Measurements from ENCODE around the gene RPTOR.

Gene RPTOR

GRCh38 chr17:80639658-80640057 lies 95.0 kb downstream of the RPTOR start:
- DNase-seq = no peak
- Mint-ChIP-seq H3K4me3 (no peak overlapping the region), H3K36me3 (ENCODE audit: low read depth) (peaks cover 31% of the 10 kb centered on the region), H3K27me3 (no peaks in the 10 kb centered on the region), H3K9me3 (no peaks in the 10 kb centered on the region), H3K27ac (peak overlapping the region; percentile 53), H3K4me1 (ENCODE audit: low read depth) (peaks cover 36% of the 10 kb centered on the region)

GRCh38 chr17:80640366-80641084 lies 95.9 kb downstream of the RPTOR start:
- Mint-ChIP-seq H3K27me3 (no peaks in the 10 kb centered on the region), H3K4me3 (no peak overlapping the region), H3K27ac (no peak overlapping the region), H3K4me1 (ENCODE audit: low read depth) (peaks cover 44% of the 10 kb centered on the region), H3K36me3 (ENCODE audit: low read depth) (peaks cover 38% of the 10 kb centered on the region), H3K9me3 (no peaks in the 10 kb centered on the region)
- no peak for DNase-seq

GRCh38 chr17:80643326-80644099 lies 98.9 kb downstream of the RPTOR start:
- Mint-ChIP-seq H3K27ac (no peak overlapping the region), H3K36me3 (ENCODE audit: low read depth) (peaks cover 50% of the 10 kb centered on the region), H3K4me1 (ENCODE audit: low read depth) (peaks cover 61% of the 10 kb centered on the region), H3K4me3 (no peak overlapping the region), H3K9me3 (no peaks in the 10 kb centered on the region), H3K27me3 (no peaks in the 10 kb centered on the region)
- DNase-seq = no peak

- Mint-ChIP-seq H3K27ac (no peak overlapping the region), H3K4me3 (no peak overlapping the region), H3K4me1 (ENCODE audit: low read depth) (peaks cover 68% of the 10 kb centered on the region), H3K27me3 (no peaks in the 10 kb centered on the region), H3K9me3 (peaks cover 4% of the 10 kb centered on the region), H3K36me3 (ENCODE audit: low read depth) (peaks cover 60% of the 10 kb centered on the region)
- no peak for DNase-seq
Measured at GRCh38 chr17:80644536-80644935, 99.9 kb downstream of the RPTOR start.

- peaks cover 67% of the 10 kb centered on the region for H3K36me3 Mint-ChIP-seq (ENCODE audit: low read depth)
- no peak for DNase-seq
- no peaks in the 10 kb centered on the region for H3K27me3 Mint-ChIP-seq
- H3K4me1 Mint-ChIP-seq (ENCODE audit: low read depth) = peaks cover 72% of the 10 kb centered on the region
- no peak overlapping the region for H3K27ac Mint-ChIP-seq
- peaks cover 7% of the 10 kb centered on the region for H3K9me3 Mint-ChIP-seq
- no peak overlapping the region for H3K4me3 Mint-ChIP-seq
Measured at GRCh38 chr17:80645706-80646325, 101.2 kb downstream of the RPTOR start.

- no peak overlapping the region for H3K27ac Mint-ChIP-seq
- no peak for DNase-seq
Measured at GRCh38 chr17:80646328-80646727, 101.7 kb downstream of the RPTOR start.

GRCh38 chr17:80647746-80648145 lies 103.1 kb downstream of the RPTOR start:
- DNase-seq = no peak
- Mint-ChIP-seq H3K27me3 (no peaks in the 10 kb centered on the region), H3K4me1 (ENCODE audit: low read depth) (peaks cover 75% of the 10 kb centered on the region), H3K27ac (peak overlapping the region; percentile 95), H3K36me3 (ENCODE audit: low read depth) (peaks cover 76% of the 10 kb centered on the region), H3K4me3 (no peak overlapping the region), H3K9me3 (peaks cover 7% of the 10 kb centered on the region)

More at GRCh38 chr17:80646328-80646727, 101.7 kb downstream of the RPTOR start:
- Mint-ChIP-seq H3K4me1 (ENCODE audit: low read depth) (peaks cover 74% of the 10 kb centered on the region), H3K4me3 (no peak overlapping the region), H3K36me3 (ENCODE audit: low read depth) (peaks cover 69% of the 10 kb centered on the region), H3K27me3 (no peaks in the 10 kb centered on the region), H3K9me3 (peaks cover 7% of the 10 kb centered on the region)

GRCh38 chr17:80649200-80649644 lies 104.6 kb downstream of the RPTOR start:
- H3K9me3 Mint-ChIP-seq = peaks cover 12% of the 10 kb centered on the region

GRCh38 chr17:80649672-80650330 lies 105.2 kb downstream of the RPTOR start:
- Mint-ChIP-seq H3K36me3 (ENCODE audit: low read depth) (peaks cover 59% of the 10 kb centered on the region), H3K4me1 (ENCODE audit: low read depth) (peaks cover 73% of the 10 kb centered on the region), H3K9me3 (peaks cover 14% of the 10 kb centered on the region), H3K27ac (peak overlapping the region; percentile 95), H3K4me3 (peak overlapping the region; percentile 45), H3K27me3 (no peaks in the 10 kb centered on the region)
- DNase-seq = peak; percentile 78

More at GRCh38 chr17:80649200-80649644, 104.6 kb downstream of the RPTOR start:
- H3K36me3 Mint-ChIP-seq (ENCODE audit: low read depth) = peaks cover 65% of the 10 kb centered on the region
- H3K27me3 Mint-ChIP-seq = no peaks in the 10 kb centered on the region
- peak overlapping the region; percentile 45 for H3K4me3 Mint-ChIP-seq
- peaks cover 75% of the 10 kb centered on the region for H3K4me1 Mint-ChIP-seq (ENCODE audit: low read depth)
- no peak for DNase-seq
- peak overlapping the region; percentile 95 for H3K27ac Mint-ChIP-seq

GRCh38 chr17:80650331-80650672 lies 105.7 kb downstream of the RPTOR start:
- peak overlapping the region; percentile 95 for H3K27ac Mint-ChIP-seq
- no peak for DNase-seq
- peaks cover 54% of the 10 kb centered on the region for H3K36me3 Mint-ChIP-seq (ENCODE audit: low read depth)
- peaks cover 14% of the 10 kb centered on the region for H3K9me3 Mint-ChIP-seq
- H3K4me3 Mint-ChIP-seq = peak overlapping the region; percentile 45
- H3K27me3 Mint-ChIP-seq = no peaks in the 10 kb centered on the region
- peaks cover 69% of the 10 kb centered on the region for H3K4me1 Mint-ChIP-seq (ENCODE audit: low read depth)

GRCh38 chr17:80650751-80651518 lies 106.3 kb downstream of the RPTOR start:
- Mint-ChIP-seq H3K4me1 (ENCODE audit: low read depth) (peaks cover 68% of the 10 kb centered on the region), H3K27ac (peak overlapping the region; percentile 95), H3K27me3 (no peaks in the 10 kb centered on the region), H3K9me3 (peaks cover 14% of the 10 kb centered on the region), H3K36me3 (ENCODE audit: low read depth) (peaks cover 48% of the 10 kb centered on the region), H3K4me3 (no peak overlapping the region)
- no peak for DNase-seq

GRCh38 chr17:80652756-80653330 lies 108.2 kb downstream of the RPTOR start:
- no peak for DNase-seq
- Mint-ChIP-seq H3K36me3 (ENCODE audit: low read depth) (peaks cover 49% of the 10 kb centered on the region), H3K27me3 (no peaks in the 10 kb centered on the region), H3K4me1 (ENCODE audit: low read depth) (peaks cover 66% of the 10 kb centered on the region), H3K4me3 (no peak overlapping the region), H3K27ac (peak overlapping the region; percentile 69), H3K9me3 (peaks cover 22% of the 10 kb centered on the region)

- peak overlapping the region; percentile 2 for H3K27ac Mint-ChIP-seq
- H3K27me3 Mint-ChIP-seq = no peaks in the 10 kb centered on the region
- peaks cover 51% of the 10 kb centered on the region for H3K36me3 Mint-ChIP-seq (ENCODE audit: low read depth)
- peaks cover 58% of the 10 kb centered on the region for H3K4me1 Mint-ChIP-seq (ENCODE audit: low read depth)
- H3K9me3 Mint-ChIP-seq = peaks cover 25% of the 10 kb centered on the region
- no peak overlapping the region for H3K4me3 Mint-ChIP-seq
- DNase-seq = peak; percentile 16
Measured at GRCh38 chr17:80653856-80654255, 109.2 kb downstream of the RPTOR start.

All from activated T-cell treated with anti-CD3 and anti-CD28 coated beads, Interleukin-2, amount 50 U/mL, for 24 hours (primary cell).